CD4-positive, alpha-beta T cell treated with Interferon gamma for 1 hour (primary cell): ENCODE measurements around the gene WDR64.
"Not testable (repeated sequence)": the region's sequence is repeated elsewhere in the genome, so short reads cannot be mapped to it uniquely, and the experiment has no call there.

Source experiments
- DNase-seq: peaks from one replicate; pipeline ENCODE4 v3.0.0-alpha.2; 2020

The WDR64 gene

GRCh38 chr1:241660424-241660972 is 8.4 kb downstream of the WDR64 start:
- DNase-seq = no peak

GRCh38 chr1:241666419-241666818 is 14.3 kb downstream of the WDR64 start:
- DNase-seq = no peak

- DNase-seq = no peak
Observed at GRCh38 chr1:241672301-241672700, 20.2 kb downstream of the WDR64 start.

- no peak for DNase-seq
Observed at GRCh38 chr1:241674805-241675384, 22.8 kb downstream of the WDR64 start.

- DNase-seq = no peak
Observed at GRCh38 chr1:241675983-241676382, 23.9 kb downstream of the WDR64 start.

GRCh38 chr1:241677201-241677600 is 25.1 kb downstream of the WDR64 start:
- no peak for DNase-seq

GRCh38 chr1:241678536-241678935 is 26.5 kb downstream of the WDR64 start:
- DNase-seq = no peak

- no peak for DNase-seq
Observed at GRCh38 chr1:241679404-241679803, 27.3 kb downstream of the WDR64 start.

- no peak for DNase-seq
Observed at GRCh38 chr1:241679961-241680360, 27.9 kb downstream of the WDR64 start.

GRCh38 chr1:241681861-241682448 is 29.9 kb downstream of the WDR64 start:
- not testable (repeated sequence) for DNase-seq

- DNase-seq = no peak
Observed at GRCh38 chr1:241682921-241683320, 30.8 kb downstream of the WDR64 start.

GRCh38 chr1:241684108-241684507 is 32.0 kb downstream of the WDR64 start:
- DNase-seq = no peak

GRCh38 chr1:241688940-241689368 is 36.9 kb downstream of the WDR64 start:
- DNase-seq = no peak

- DNase-seq = no peak
Observed at GRCh38 chr1:241695246-241696171, 43.4 kb downstream of the WDR64 start.

GRCh38 chr1:241696172-241696814 is 44.2 kb downstream of the WDR64 start:
- no peak for DNase-seq

GRCh38 chr1:241696815-241697639 is 44.9 kb downstream of the WDR64 start:
- DNase-seq = no peak

GRCh38 chr1:241697640-241698018 is 45.5 kb downstream of the WDR64 start:
- DNase-seq = no peak

- no peak for DNase-seq
Observed at GRCh38 chr1:241698177-241698576, 46.1 kb downstream of the WDR64 start.

GRCh38 chr1:241701483-241702295 is 49.6 kb downstream of the WDR64 start:
- no peak for DNase-seq

- DNase-seq = no peak
Observed at GRCh38 chr1:241702442-241703373, 50.6 kb downstream of the WDR64 start.
